Measurements from ENCODE around the gene ROBO2. TPM values are rescaled to one million over a fixed set of nuclear protein-coding genes. Genes with fewer than 3 reads are reported as not detected.

The ROBO2 gene
- total RNA-seq, 4 donors from 2014 or later, result 4.7 to 8.4 (median 6.6) TPM

- DNase-seq, result no peak
- intact Hi-C loops (cut with DNase I), result no loop called here
- no peak overlapping the region for H3K4me3 ChIP-seq
- H3K36me3 ChIP-seq, result no peaks in the 10 kb centered on the region
- no peaks in the 10 kb centered on the region for H3K27me3 ChIP-seq
- no peak overlapping the region for H3K27ac ChIP-seq
- H3K4me1 ChIP-seq, result no peaks in the 10 kb centered on the region
- WGBS, 2 donors, result 52 to 64% methylated on average over 2 of the region's 2 CpGs
- no peak for TF ChIP-seq POLR2A (IDR thresholded peaks at IDR 0.05)
- H3K9me3 ChIP-seq, result peaks cover 0 to 5% (median 0%) of the 10 kb centered on the region in 3 donors
Observed at GRCh38 chr3:77242371-77242770, 202.5 kb downstream of the ROBO2 start.

- intact Hi-C loops (cut with DNase I), result no loop called here
- DNase-seq, result no peak
- 82 to 98% methylated on average over 3 of the region's 3 CpGs for WGBS, 2 donors
- H3K4me3 ChIP-seq, result no peak overlapping the region
- TF ChIP-seq CTCF (IDR thresholded peaks at IDR 0.05) (no peak), POLR2A (IDR thresholded peaks at IDR 0.05) (no peak)
- peaks cover 0 to 3% (median 0%) of the 10 kb centered on the region in 3 donors for H3K9me3 ChIP-seq
- H3K27ac ChIP-seq, result no peak overlapping the region
- no peaks in the 10 kb centered on the region for H3K27me3 ChIP-seq
- H3K36me3 ChIP-seq, result no peaks in the 10 kb centered on the region
- no peaks in the 10 kb centered on the region for H3K4me1 ChIP-seq
Observed at GRCh38 chr3:77244981-77245380, 205.1 kb downstream of the ROBO2 start.

DNA sequence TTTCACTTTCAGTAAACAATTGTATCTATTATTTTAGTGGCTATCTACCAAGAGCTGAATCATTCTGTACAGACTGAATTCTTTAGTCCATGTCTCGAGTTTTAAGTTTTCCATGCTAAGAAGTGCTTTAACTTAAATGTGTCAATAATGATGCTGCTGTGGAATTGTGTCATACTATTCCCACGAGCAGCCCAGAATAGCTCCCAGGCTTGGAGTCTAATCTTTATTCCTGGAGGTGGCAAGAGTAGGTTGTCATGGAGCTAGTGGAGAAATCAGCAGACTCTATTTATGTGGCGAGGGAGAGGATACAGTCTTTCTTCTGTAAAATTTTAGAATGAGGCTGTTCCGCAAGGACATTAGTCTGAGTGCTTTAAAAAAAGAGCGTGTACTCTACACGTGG lies 207.2 kb downstream of the ROBO2 start:
- no peak overlapping the region for H3K27ac ChIP-seq
- H3K27me3 ChIP-seq, result no peaks in the 10 kb centered on the region
- no peaks in the 10 kb centered on the region for H3K4me1 ChIP-seq
- 66 to 75% methylated on average over 6 of the region's 6 CpGs for WGBS, 2 donors
- DNase-seq, result no peak
- H3K9me3 ChIP-seq, result no peaks in the 10 kb centered on the region
- no peaks in the 10 kb centered on the region for H3K36me3 ChIP-seq
- intact Hi-C loops (cut with DNase I), result no loop called here
- H3K4me3 ChIP-seq, result no peak overlapping the region
- TF ChIP-seq CTCF (IDR thresholded peaks at IDR 0.05) (no peak), POLR2A (IDR thresholded peaks at IDR 0.05) (no peak)

- no peak for DNase-seq
- Histone ChIP-seq H3K4me3 (no peak overlapping the region), H3K9me3 (no peaks in the 10 kb centered on the region), H3K27me3 (no peaks in the 10 kb centered on the region), H3K27ac (no peak overlapping the region), H3K4me1 (no peaks in the 10 kb centered on the region), H3K36me3 (no peaks in the 10 kb centered on the region)
- TF ChIP-seq CTCF (IDR thresholded peaks at IDR 0.05) (no peak), POLR2A (IDR thresholded peaks at IDR 0.05) (no peak)
- intact Hi-C loops (cut with DNase I), result no loop called here
- WGBS, 2 donors, result 69 to 76% methylated on average over 3 to 7 of the region's 7 CpGs
Observed at GRCh38 chr3:77247817-77248216, 207.9 kb downstream of the ROBO2 start.

- no peak for DNase-seq
- H3K27me3 ChIP-seq, result no peaks in the 10 kb centered on the region
- intact Hi-C loops (cut with DNase I), result no loop called here
- no peaks in the 10 kb centered on the region for H3K4me1 ChIP-seq
- H3K27ac ChIP-seq, result no peak overlapping the region
- no peaks in the 10 kb centered on the region for H3K36me3 ChIP-seq
- no peak overlapping the region for H3K4me3 ChIP-seq
- WGBS, 2 donors, result 64 to 92% methylated on average over 4 to 13 of the region's 17 CpGs
- no peaks in the 10 kb centered on the region for H3K9me3 ChIP-seq
- no peak for TF ChIP-seq CTCF (IDR thresholded peaks at IDR 0.05)
- no peak for TF ChIP-seq POLR2A (IDR thresholded peaks at IDR 0.05)
Observed at GRCh38 chr3:77248420-77248819, 208.5 kb downstream of the ROBO2 start.

GRCh38 chr3:77251136-77251535 lies 211.2 kb downstream of the ROBO2 start:
- no peaks in the 10 kb centered on the region for H3K9me3 ChIP-seq
- H3K4me3 ChIP-seq, result no peak overlapping the region
- H3K27me3 ChIP-seq, result no peaks in the 10 kb centered on the region
- no peak for TF ChIP-seq POLR2A (IDR thresholded peaks at IDR 0.05)
- TF ChIP-seq CTCF (IDR thresholded peaks at IDR 0.05), result no peak
- H3K36me3 ChIP-seq, result no peaks in the 10 kb centered on the region
- WGBS, 2 donors, result 67 to 83% methylated on average over 6 to 7 of the region's 7 CpGs
- H3K4me1 ChIP-seq, result no peaks in the 10 kb centered on the region
- DNase-seq, result no peak
- no peak overlapping the region for H3K27ac ChIP-seq
- intact Hi-C loops (cut with DNase I), result no loop called here

Data from esophagus squamous epithelium (tissue), 5 donors.